Anterior cingulate cortex (tissue), 58 donors: ENCODE data around the gene GPM6B.

ENCODE experiments used
- DNase-seq, 58 donors: peaks; one replicate each; lab custom pipeline; 2025; lab: John Stamatoyannopoulos, UW

Gene GPM6B

DNA sequence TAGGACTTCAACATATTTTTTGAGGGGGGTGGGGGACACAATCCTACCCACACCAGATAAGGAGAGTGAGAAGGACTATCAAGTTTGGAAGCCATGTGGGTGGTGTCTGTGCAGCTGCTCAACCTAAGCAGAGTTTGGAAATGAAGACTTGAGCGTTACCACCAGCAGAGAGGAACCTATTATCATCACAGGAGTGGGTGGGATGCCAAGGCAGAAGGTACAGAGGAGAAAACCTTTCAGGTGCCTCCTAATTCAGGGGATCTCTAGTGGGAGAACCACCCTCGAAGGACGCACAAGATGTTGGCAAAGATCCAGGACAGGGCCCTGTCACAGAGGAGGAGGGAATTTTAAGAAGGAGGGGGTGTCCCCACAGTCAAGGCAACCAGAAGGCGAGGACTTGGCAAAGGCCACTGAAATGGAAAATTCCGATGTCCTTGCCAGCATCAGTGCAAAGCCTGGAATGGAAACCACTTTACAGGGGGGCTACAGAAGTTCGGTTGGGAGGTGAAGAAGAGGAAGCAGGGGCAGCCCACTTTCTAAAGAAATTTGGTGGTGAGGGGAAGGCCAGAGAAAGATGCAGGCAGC lies 8.4 kb upstream of the GPM6B start:
- DNase-seq = peak in 29 of 58 donors; percentile 1 to 53 (median 8)

DNA sequence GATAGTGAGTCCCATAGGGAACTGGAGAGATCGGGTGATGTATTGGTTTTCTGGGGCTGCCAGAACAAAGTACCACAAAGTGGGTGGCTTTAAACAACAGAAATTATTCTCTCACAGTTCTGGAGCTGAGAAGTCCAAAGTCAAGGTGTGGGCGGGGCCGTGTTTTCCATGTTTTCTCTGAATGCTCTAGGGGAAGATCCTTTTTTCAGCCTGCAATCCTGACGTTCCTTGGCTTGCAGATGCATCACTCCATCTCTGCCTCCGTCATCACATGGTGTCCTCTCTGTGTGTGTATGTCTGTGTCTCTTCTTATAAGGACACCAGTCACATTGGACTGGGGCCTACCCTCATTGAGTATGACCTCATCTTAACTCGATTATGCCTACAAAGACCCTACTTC lies 7.9 kb upstream of the GPM6B start:
- DNase-seq = peak in 9 of 58 donors; percentile 0 to 23 (median 8)

DNA sequence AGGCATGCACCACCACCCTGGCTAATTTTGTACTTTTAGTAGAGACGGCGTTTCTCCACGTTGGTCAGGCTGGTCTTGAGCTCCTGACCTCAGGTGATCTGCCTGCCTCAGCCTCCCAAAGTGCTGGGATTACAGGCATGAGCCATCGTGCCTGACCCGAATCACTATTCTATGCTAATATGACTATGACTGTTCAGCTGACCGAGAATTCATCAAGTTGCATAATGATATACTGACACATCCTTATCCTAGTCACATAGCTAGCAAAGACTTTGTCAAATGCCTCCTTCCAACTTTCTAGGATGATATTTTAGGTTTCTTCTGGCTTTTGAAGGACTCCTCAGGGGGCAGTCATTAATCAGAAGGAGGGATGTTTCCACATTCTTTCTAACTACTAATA lies 4.8 kb upstream of the GPM6B start:
- no peak for DNase-seq

DNA sequence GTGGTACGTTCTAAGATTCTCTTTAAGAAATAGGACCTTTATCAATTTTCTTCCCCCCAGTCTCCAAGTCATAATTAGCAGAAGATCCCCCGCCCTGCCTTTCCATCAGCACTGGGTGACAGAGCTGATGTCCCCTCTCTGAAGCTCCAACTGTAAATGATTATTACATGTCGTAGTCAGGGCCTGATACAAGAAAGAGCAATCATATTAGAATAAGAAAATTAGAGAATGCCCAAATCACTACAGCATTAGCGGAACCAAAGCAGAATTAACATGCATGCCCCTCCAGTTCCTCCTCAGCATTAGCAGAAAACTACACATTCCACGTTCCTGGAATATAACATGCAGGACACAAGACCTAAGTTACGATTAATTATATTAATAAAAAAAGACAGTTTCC lies 717 bp downstream of the GPM6B start:
- DNase-seq = no peak

DNA sequence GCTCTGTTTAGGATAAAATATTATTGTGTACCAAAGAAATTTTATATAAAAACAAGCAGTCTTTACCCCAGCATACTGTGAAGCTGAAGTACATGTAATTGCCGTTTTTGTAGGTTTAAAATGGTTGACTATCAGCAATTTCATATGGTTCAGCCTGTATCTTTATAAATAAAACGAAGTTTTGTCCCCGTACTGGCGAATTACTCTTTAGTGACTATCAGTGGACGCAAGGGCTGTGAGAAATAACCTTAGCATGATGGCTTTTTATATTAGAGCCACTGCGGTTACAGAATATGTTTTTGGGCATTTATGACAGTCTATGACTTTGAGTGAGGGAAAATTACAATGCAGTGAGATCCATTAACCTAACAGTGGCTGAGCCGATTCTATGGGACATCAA lies 1.2 kb downstream of the GPM6B start:
- no peak for DNase-seq

DNA sequence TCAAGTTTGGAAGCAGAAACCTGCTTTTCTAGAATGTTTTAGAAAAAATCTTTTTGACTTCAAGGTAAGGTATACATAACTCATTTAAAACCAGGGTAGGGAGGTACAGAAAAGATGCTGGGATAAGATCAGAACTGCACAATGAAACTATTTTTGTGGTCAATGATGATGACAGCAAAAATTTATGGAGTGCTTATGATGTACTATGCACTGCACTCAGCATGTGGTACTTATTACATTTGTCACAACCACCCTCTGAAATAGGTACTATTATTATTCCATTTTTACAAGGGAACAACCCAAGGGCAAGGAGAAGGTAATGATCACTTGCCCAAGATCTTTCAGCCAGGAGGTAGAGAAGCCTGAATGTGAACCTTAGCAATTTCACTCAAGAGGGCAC lies 8.0 kb downstream of the GPM6B start:
- no peak for DNase-seq

DNA sequence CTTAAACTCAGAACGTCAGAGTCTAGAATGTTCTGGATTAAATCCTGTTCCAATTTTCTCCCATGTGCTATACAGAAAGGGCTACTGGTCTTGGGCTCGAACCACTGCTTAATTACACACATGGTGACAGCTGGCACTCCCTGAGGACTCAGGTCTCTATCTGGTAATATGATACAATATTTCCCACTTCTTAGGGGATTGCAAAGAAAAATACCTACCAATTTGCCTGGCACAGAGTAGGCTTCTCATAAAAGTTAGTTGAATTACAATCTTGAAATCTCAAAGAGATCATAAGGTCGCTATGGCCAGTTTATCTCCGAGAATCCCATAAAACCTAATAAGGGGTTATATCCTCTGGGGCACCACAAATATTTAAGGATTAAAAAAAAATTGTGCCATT lies 8.6 kb downstream of the GPM6B start:
- no peak for DNase-seq

DNA sequence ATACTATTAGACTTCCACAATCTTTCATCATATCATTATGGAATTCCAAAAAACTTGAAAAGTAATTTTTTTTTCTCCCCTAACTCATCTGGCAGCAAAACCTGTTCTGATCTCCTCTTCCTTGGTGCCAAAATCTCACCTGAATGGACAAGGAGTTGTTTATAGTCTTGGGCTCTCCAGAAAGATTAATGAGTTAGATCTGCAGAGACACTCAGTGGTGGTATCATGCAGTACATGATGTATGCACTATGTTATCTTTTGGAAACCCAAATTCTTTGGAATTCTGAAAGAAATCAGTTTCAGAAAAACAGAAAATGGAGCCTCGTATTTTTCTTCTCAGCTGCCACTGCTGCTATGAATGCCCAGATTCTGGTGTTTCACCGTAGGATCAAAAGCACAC lies 11.7 kb downstream of the GPM6B start:
- no peak for DNase-seq

DNA sequence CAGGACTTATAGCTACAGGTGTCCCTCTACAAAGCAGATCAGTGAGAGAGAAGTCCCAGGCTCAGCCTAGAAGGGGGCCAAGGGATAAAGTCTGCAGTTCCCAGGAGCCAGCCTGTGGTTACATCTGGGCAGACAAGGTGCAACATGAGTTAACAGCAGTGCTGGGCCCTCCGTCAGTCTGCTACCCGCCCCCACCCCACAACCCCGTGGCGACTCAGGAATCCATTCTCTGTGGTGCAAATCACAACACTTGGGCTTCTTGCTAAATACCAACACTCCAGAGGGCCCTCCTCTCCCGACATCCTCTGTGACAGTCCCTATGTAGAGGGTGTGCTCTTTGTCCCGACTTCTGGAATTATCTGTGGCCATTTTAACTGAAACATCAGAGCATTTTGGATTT lies 13.8 kb downstream of the GPM6B start:
- no peak for DNase-seq

DNA sequence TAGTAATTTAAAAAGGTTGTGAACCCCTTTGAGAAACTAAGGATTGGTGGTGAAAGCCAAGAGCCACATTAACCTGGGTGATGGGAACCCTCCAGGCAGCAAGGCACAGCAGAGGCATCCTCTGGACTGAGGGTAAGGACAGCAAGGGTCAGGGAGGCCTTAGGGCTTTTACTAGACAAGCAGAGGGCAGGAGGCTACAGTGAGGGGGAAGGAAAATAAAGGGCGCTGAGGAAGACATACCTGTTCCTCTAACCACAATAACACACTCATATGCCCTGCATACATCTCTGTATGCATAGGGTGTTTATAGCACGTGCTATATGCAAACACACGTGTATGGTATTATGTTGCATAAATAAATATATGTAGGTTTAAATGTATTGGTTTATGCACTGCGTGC lies 18.7 kb downstream of the GPM6B start:
- no peak for DNase-seq

DNA sequence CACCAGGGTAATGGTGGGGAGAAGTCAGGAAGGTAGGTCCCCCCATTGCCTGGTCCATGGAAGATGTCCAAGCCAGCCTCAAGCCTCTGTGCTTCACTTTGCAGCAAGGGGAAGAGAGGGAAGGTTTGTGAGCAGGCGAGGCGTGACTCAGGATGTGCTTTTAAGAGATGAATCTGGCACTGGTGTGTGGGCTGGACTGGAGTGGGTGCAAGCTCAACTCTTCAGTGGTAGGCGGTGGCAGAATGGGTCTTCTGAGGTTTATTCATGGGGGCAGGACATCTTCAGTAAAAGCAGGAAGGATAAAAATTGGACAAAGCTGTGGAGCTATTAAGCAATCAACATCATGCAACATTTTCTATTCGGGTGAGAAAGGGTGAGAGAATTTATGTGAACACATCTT lies 19.4 kb downstream of the GPM6B start:
- DNase-seq = peak in 15 of 58 donors; percentile 1 to 58 (median 5)

DNA sequence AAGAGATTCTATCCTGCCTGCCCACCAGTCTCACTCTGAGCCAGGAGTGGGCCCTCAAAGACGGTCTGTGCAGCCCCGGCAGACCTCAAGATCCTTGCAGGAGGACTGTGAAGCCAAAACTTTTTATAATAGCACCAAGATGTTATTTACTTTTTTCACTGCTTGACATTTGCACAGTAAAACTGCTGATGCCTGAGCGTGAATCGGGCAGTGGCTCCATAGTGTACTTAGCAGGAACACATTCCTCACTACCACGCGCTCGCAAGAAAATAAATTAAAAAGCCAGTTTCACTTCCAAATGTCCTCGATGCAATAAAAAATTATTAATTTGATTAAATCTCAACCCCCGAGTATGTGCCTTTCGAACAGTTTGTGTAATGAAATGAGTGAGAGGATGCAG lies 22.5 kb downstream of the GPM6B start:
- DNase-seq = no peak

DNA sequence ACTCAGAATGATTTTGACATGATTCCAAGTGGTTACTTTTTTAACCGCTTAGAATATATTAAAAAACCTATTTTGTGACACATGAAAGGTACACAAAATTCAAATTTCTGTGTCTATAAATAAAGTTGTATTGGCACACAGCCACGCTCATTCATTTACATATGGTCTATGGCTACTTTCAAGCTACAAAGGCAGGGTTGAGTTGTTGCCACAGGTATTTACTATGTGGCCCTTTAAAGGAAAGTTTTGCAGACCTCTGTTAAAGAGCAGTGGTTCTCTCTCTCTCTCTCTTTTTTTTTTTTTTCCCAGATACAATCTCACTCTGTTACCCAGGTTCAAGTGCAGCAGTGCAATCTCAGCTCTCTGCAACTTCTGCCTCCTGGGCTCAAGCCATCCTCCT lies 23.0 kb downstream of the GPM6B start:
- no peak for DNase-seq

DNA sequence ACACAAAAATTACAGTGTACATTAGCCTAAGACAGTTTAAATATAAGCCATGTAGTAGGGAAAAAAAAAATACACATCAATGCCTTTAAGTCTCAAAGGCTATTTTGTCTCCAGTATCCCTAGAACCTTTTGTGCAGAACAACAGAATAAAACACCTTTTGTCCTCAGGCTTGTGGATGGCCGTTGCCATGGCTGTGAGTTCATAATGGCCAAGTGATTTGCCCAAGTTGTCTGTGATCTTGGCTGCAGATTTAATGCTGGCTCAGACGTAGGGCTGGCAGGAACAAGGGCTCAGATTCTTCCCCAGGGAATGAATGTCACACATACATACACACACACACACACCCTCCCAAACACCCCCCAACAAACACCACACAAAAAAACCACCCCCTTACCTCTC lies 25.3 kb downstream of the GPM6B start:
- peak in 46 of 58 donors; percentile 0 to 82 (median 32) for DNase-seq

DNA sequence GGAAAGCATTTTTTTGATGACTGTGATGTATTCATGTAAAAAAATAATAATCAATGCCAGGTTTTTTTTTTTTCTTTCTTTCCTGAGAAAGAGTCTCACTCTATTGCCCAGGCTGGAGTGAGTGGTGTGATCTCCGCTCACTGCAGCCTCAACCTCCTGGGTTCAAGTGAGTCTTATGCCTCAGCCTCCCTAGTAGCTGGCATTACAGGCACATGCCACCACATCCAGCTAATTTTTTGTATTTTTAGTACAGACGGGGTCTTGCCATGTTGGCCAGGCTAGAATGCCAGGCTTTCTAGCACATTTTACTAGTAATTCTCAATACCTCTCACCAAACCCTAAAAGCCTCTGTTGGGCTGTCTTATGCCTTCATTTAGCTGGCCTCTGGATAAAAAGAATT lies 25.7 kb downstream of the GPM6B start:
- DNase-seq = no peak

DNA sequence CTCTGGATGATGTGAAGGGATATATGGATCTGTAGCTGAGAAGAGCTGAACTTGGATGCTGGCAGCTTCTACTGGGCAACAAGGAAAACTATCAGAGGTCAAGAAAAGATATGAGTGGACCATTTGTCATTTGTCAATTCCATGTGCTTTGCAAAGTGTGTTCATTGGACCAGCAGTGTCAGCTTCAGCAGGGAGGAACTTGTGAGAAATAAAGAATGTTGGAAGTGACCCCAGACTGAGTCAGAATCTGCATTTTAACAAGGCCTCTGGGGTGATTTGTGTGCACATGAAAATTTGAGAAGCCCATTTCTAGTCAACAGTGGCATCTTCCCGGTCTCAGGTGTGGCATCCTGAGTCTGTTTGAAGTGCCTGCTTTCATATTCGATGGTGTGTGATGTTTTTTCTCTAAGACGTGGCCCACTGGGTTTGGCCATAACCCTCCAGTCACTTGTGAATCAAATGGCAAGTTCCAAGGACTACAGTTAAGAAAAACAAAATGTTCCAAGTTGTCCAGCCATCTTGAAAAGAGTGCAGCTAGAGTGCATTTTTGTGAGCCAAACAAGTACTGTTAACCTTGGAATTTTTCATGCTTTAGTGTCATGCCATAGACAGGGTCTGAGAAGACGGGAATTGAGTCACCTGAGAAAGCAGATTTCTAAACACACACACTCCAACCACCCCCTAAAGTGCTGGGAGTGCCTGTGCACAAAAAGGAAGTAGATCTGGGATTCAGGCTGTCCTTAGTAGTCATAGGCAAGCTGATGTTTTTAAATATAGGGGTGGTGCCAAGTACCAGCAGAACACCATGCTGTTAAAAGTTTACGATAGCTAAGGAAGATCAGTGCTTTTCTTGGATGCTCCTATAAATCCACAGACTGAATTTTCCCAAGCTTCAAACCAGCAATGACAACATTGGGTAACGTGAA lies 26.4 kb downstream of the GPM6B start:
- DNase-seq = peak in 2 of 58 donors; percentile 13 to 22

DNA sequence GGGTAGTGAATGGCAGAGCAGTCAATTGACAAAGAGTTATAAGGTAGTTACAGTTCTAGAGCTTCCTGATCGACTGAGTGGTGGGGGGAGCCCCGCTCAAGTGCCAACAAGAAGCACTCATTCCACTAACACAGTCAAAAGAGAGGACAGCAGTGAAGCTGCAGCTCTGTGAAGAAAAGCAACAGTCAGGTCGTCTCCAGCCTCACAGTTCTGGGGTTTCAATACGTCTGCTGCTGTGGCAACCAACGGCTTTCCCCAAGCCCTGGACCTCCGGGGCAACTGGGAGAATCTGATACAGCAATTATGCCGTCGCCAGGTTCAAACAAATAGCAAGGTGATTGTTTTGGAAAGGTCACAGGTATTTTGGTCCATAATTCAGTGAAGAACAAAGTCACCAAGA lies 30.8 kb downstream of the GPM6B start:
- no peak for DNase-seq

DNA sequence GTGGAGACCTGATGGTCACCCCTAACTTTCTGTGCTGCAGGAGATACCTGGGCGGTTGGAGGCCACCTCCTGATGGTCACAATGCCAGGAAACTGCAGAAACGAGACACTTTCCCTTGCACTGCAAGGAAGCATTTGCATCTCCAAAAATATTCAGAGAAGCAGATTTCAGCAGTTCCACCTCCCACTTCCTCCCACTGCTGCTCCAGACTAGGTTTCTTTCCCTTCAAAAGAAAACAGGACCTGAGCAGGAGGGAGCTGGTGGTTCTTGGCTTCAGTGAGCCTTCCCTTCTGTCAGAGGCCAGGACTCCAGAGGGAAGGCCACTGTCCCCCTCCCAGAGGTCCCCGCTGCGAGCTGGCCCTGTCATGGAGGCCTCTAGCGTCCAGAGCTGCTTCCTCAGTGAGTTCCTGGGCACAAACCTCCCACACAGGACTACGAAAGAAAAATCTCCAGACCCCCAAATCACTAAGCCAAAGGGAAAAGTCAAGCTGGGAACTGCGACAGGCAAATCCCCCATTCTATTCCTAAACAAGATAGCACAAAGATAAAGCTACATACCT lies 35.9 kb downstream of the GPM6B start:
- peak in 3 of 58 donors; percentile 13 to 33 (median 21) for DNase-seq

DNA sequence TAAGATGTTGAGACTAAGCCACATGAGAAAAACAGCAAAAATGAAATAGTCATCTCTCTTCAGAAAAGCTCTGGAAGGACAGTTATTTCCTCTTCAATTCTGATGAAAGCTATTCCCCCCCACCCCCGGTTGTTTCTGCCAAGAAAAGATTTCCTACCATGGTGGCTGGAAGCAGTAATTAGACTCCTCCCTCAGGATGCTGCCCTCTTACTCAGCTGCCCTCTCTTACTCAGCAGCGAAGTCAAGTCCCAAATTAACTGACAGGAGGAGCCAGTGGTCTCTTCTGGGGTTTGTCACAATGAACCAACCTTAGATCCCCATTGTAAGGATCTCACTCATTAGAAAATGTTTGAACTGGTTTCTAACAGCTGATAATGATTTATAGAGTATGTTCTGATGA lies 38.0 kb downstream of the GPM6B start:
- no peak for DNase-seq

DNA sequence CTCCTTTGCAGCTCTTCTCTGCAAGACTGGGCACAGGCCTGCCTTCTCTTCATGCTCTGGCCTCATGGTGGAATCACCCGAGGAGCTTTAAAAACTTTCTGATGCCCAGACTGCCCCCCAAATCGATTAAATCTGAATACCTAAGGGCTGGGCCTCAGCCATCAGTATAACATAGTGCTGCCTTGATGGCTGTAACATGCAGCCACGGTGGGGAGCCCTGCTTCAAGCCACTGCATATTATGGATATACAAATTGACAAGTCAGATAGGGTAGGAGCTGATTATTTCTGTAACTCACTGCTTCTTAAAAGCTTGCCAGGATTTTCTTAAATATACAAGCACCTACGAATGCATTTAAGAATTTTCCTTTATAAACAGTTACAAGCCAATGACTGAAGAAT lies 40.5 kb downstream of the GPM6B start:
- peak in 1 of 58 donors; percentile 14 for DNase-seq

DNA sequence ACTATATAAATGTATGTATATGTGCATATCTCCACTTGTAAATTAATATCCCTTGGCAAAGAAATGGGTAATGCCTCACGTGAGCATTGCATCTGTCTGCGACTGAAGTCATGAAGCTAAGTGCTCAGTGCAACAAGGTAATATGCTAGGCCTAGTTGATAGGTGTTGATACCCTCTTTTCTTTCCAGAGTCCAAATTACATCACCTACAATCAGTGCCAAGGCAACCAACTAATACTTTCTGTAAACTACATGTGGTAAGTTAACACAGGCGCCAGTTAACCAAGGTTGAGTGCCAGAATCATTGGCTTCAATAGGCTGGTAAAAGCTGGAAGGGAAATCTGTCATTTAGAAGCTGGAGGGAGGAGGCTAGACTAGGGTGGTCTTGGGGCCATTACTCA lies 41.1 kb downstream of the GPM6B start:
- DNase-seq = no peak

DNA sequence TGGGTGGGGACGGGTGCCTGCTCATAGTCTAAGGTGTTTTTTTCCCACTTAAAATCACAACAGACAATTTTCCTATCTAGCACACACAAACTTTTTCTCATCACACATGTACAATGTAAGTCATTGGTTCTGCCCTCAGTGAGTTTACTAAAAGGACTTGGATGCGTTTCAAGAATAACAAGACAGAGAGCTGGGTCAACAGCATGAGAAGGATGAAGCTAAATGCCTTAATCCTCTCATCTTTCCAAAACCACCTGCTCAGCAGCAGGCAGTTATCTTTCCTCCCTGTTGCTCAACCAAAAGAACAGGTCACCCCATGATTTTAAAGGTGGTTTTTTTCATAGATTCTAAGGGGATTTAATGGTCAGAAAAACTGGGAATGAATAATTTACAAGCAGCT lies 42.2 kb downstream of the GPM6B start:
- DNase-seq = no peak
